ENCODE results near the gene SNX1.

GRCh38 chr15:64060716-64061115, 35.1 kb upstream of the SNX1 start:
- TF ChIP-seq CTCF (IDR thresholded peaks at IDR 0.05) (no peak), POLR2A (IDR thresholded peaks at IDR 0.05) (no peak)
